A673 (cell line): ENCODE results near the gene DPH7. TPM values are rescaled to one million over a fixed set of nuclear protein-coding genes. Genes with fewer than 3 reads are reported as not detected.
"Not testable (repeated sequence)": the region's sequence is repeated elsewhere in the genome, so short reads cannot be mapped to it uniquely, and the experiment has no call there.

Source experiments
- Bru-seq: library from RNA; stranded (reverse); fragments of 400-500 nt; gene quantifications from one replicate; lab custom pipeline; 2021; lab: Mats Ljungman, UMichigan
- BruChase-seq, 2 experiments: library from RNA; stranded (reverse); fragments of 400-500 nt; gene quantifications; one replicate each; lab custom pipeline; 2021; lab: Mats Ljungman, UMichigan
- BruUV-seq: library from RNA; stranded (reverse); fragments of 400-500 nt; replicated peaks from 2 replicates; lab custom pipeline; 2021; lab: Mats Ljungman, UMichigan
- CTCF ChIA-PET: fragments of 300-600 bp; sonication (Branson Sonifier 250); formaldehyde crosslinking; loops from one replicate; lab custom pipeline; 2022; ENCODE audit warnings: antibody characterized with exemption; lab: Charles Lee
- POLR2A ChIA-PET: fragments of 300-600 bp; sonication (Branson Sonifier 250); formaldehyde crosslinking; loops from one replicate; lab custom pipeline; 2022; ENCODE audit warnings: antibody characterized with exemption; ENCODE audit not compliant: low non-redundant PET; lab: Charles Lee
- DNase-seq: peaks from one replicate; pipeline ENCODE4 v3.0.0-alpha.2; 2015; ENCODE audit warnings: low spot score
- H3K27ac ChIP-seq: fragments of 200-600 bp; sonication (generic); 2 replicates; pipeline ENCODE4 v1.5.1; 2016; ENCODE audit warnings: mixed run types, low read depth, mild to moderate bottlenecking, mixed read lengths, antibody characterized with exemption, low read length; ENCODE audit not compliant: poor library complexity, severe bottlenecking
- H3K27me3 ChIP-seq: fragments of 200-600 bp; sonication (generic); replicated peaks from 2 replicates; pipeline ENCODE4 v1.6.1; 2017; ENCODE audit warnings: mixed run types, low read depth, mild to moderate bottlenecking, mixed read lengths, antibody characterized with exemption, low read length; ENCODE audit not compliant: insufficient read depth, poor library complexity
- H3K36me3 ChIP-seq: fragments of 200-600 bp; sonication (generic); 2 replicates; pipeline ENCODE4 v1.6.1; 2016; ENCODE audit warnings: mixed run types, mild to moderate bottlenecking, mixed read lengths, antibody characterized with exemption, low read length; ENCODE audit not compliant: insufficient read depth, poor library complexity, severe bottlenecking
- H3K4me1 ChIP-seq: fragments of 200-600 bp; sonication (generic); 2 replicates; pipeline ENCODE4 v1.6.1; 2017; ENCODE audit warnings: mixed run types, mild to moderate bottlenecking, mixed read lengths, antibody characterized with exemption, low read length; ENCODE audit not compliant: insufficient read depth, poor library complexity, severe bottlenecking
- H3K4me3 ChIP-seq: fragments of 200-600 bp; sonication (generic); 2 replicates; pipeline ENCODE4 v1.5.1; 2016; ENCODE audit warnings: low read depth, mixed run types, mild to moderate bottlenecking, mixed read lengths, low read length; ENCODE audit not compliant: poor library complexity, severe bottlenecking
- H3K9me3 ChIP-seq: fragments of 200-600 bp; sonication (generic); 2 replicates; pipeline ENCODE4 v1.6.1; 2016; ENCODE audit warnings: mixed run types, low read depth, mild to moderate bottlenecking, mixed read lengths, antibody characterized with exemption, low read length; ENCODE audit not compliant: poor library complexity, severe bottlenecking
- CTCF ChIP-seq: fragments of 300-800, 200-600 bp; sonication (generic); conservative IDR thresholded peaks from 2 replicates; pipeline ENCODE4 v1.5.1; 2017; ENCODE audit warnings: low read depth, mild to moderate bottlenecking, antibody characterized with exemption, low read length, moderate library complexity, mixed read lengths
- EZH2 ChIP-seq: fragments of 200-600 bp; sonication (generic); IDR thresholded peaks from 2 replicates; pipeline ENCODE4 v1.6.1; 2017; ENCODE audit warnings: borderline replicate concordance, low read depth, mild to moderate bottlenecking, mixed read lengths, antibody characterized with exemption, low read length; ENCODE audit not compliant: poor library complexity, severe bottlenecking
- intact Hi-C: fragments of 100-400 bp; cut with micrococcal nuclease; formaldehyde crosslinking; loops from one replicate; pipeline ENCODE4 v1.10.0; 2022; ENCODE audit not compliant: unreplicated experiment
- long read RNA-seq: library from polyadenylated mRNA; stranded (forward); transcript quantifications from one replicate; pipeline ENCODE4 v2.0.0, GENCODE V29; 2022
- total RNA-seq: library from RNA; stranded (reverse); gene quantifications from 2 replicates; pipeline ENCODE4 v1.2.3, GENCODE V29; 2021

The DPH7 gene
- total RNA-seq (56.5 and 56.9 TPM in 2 replicates), Bru-seq, nascent RNA (percentile 69 among the genes with signal in this experiment), BruChase-seq, experiment 1, labeled RNA remaining after a 2-hour chase (percentile 80 among the genes with signal in this experiment), BruChase-seq, experiment 2, labeled RNA remaining after a 6-hour chase (percentile 81 among the genes with signal in this experiment)
- long read RNA-seq, transcript DPH7-201 (9 exons, 1,847 nt), result major isoform, 23 of 111 reads
- long read RNA-seq, partial matches to known transcripts, result 3 of 111 reads
- long read RNA-seq, other reads (novel, unspliced or antisense), result 84 of 111 reads

GRCh38 chr9:137578518-137579258, at the start of gene DPH7:
DPH7 (minus strand) TSS chr9:137578925; CDS start chr9:137578777, 148 bp downstream.
- peaks cover 20% of the 10 kb centered on the region for H3K4me1 ChIP-seq
- intact Hi-C loops, result no loop called here
- ChIA-PET CTCF (interaction anchor here (0.6 to 1.0 kb wide), 2 partner anchors 12 to 36 kb away, joined by 3 to 5 read pairs; partner anchors contain the start of gene ZMYND19), POLR2A (no interaction called here)
- H3K27me3 ChIP-seq, result no peaks in the 10 kb centered on the region
- TF ChIP-seq EZH2, result no peak
- peak; percentile 94 for TF ChIP-seq CTCF
- no TSS peak for BruUV-seq
- H3K9me3 ChIP-seq, result no peaks in the 10 kb centered on the region
- DNase-seq, result peak; percentile 98
- H3K4me3 ChIP-seq, result peak within 1 kb of the TSS; percentile 97
- peak within 1 kb of the TSS; percentile 90 for H3K27ac ChIP-seq
- H3K36me3 ChIP-seq, result peaks cover 45% of the 10 kb centered on the region

GRCh38 chr9:137627406-137627805, 48.7 kb upstream of the DPH7 start:
- H3K4me3 ChIP-seq, DNase-seq, H3K27ac ChIP-seq, POLR2A ChIA-PET, H3K27me3 ChIP-seq, H3K9me3 ChIP-seq, intact Hi-C loops, BruUV-seq, H3K36me3 ChIP-seq, H3K4me1 ChIP-seq: not testable (repeated sequence)
- CTCF ChIA-PET, result interaction anchor here (0.6 kb wide), 1 partner anchor 9 kb away, joined by 6 read pairs; the partner anchor contains the start of gene EHMT1

GRCh38 chr9:137626464-137626863, 47.7 kb upstream of the DPH7 start:
- no peak for DNase-seq
- Histone ChIP-seq H3K27ac (no peak overlapping the region), H3K27me3 (no peaks in the 10 kb centered on the region), H3K4me1 (peaks cover 2% of the 10 kb centered on the region), H3K36me3 (no peaks in the 10 kb centered on the region), H3K4me3 (no peak overlapping the region), H3K9me3 (no peaks in the 10 kb centered on the region)
- intact Hi-C loops, result no loop called here
- ChIA-PET CTCF (no interaction called here), POLR2A (no interaction called here)
- no TSS peak for BruUV-seq
- no peak for TF ChIP-seq EZH2
- TF ChIP-seq CTCF, result no peak

GRCh38 chr9:137622211-137622610, 43.5 kb upstream of the DPH7 start:
- H3K9me3 ChIP-seq, intact Hi-C loops, H3K4me3 ChIP-seq, H3K27ac ChIP-seq, H3K27me3 ChIP-seq, CTCF ChIA-PET, POLR2A ChIA-PET, H3K36me3 ChIP-seq, DNase-seq, H3K4me1 ChIP-seq, BruUV-seq: not testable (repeated sequence)
